ENCODE results near the gene PCBD2.
"Not testable (repeated sequence)": the region's sequence is repeated elsewhere in the genome, so short reads cannot be mapped to it uniquely, and the experiment has no call there.

The PCBD2 gene

GRCh38 chr5:134975078-134975715 is 70.3 kb downstream of the PCBD2 start:
- H3K4me1 ChIP-seq (ENCODE audit: control insufficient read depth in 1 of 2, insufficient read depth in 2 of 2, low read length in 2 of 2) = no peaks in the 10 kb centered on the region
- H3K9me3 ChIP-seq (ENCODE audit: control insufficient read depth in 1 of 2, low read length in 2 of 2) = peaks cover 3 to 14% of the 10 kb centered on the region in 2 donors
- no peak overlapping the region for H3K9ac ChIP-seq (ENCODE audit: low read depth in 1 of 2, low read length in 2 of 2)
- no peak overlapping the region for H3K27ac ChIP-seq (ENCODE audit: low read depth, low read length)
- no peaks in the 10 kb centered on the region for H3K27me3 ChIP-seq (ENCODE audit: control insufficient read depth in 1 of 2, insufficient read depth in 2 of 2, low read length in 2 of 2)
- H3K36me3 ChIP-seq (ENCODE audit: control insufficient read depth in 1 of 2, insufficient read depth in 2 of 2, low read length in 2 of 2) = peaks cover 0 to 11% of the 10 kb centered on the region in 2 donors
- H3K4me3 ChIP-seq (ENCODE audit: low read depth in 1 of 2, low read length in 2 of 2) = no peak overlapping the region

GRCh38 chr5:134975843-134976242 is 70.9 kb downstream of the PCBD2 start:
- Histone ChIP-seq H3K9ac (ENCODE audit: low read depth in 1 of 2, low read length in 2 of 2) (no peak overlapping the region), H3K4me3 (ENCODE audit: low read depth in 1 of 2, low read length in 2 of 2) (no peak overlapping the region), H3K36me3 (ENCODE audit: control insufficient read depth in 1 of 2, insufficient read depth in 2 of 2, low read length in 2 of 2) (peaks cover 0 to 11% of the 10 kb centered on the region in 2 donors), H3K4me1 (ENCODE audit: control insufficient read depth in 1 of 2, insufficient read depth in 2 of 2, low read length in 2 of 2) (no peaks in the 10 kb centered on the region), H3K27ac (ENCODE audit: low read depth, low read length) (no peak overlapping the region), H3K9me3 (ENCODE audit: control insufficient read depth in 1 of 2, low read length in 2 of 2) (peaks cover 3 to 14% of the 10 kb centered on the region in 2 donors), H3K27me3 (ENCODE audit: control insufficient read depth in 1 of 2, insufficient read depth in 2 of 2, low read length in 2 of 2) (no peaks in the 10 kb centered on the region)

- H3K36me3 ChIP-seq (ENCODE audit: control insufficient read depth in 1 of 2, insufficient read depth in 2 of 2, low read length in 2 of 2) = peaks cover 0 to 11% of the 10 kb centered on the region in 2 donors
These were observed 71.9 kb downstream of the PCBD2 start for GRCh38 chr5:134976841-134977240.

GRCh38 chr5:134979416-134979815 is 74.5 kb downstream of the PCBD2 start:
- Histone ChIP-seq H3K27me3 (ENCODE audit: control insufficient read depth in 1 of 2, insufficient read depth in 2 of 2, low read length in 2 of 2) (no peaks in the 10 kb centered on the region), H3K9ac (ENCODE audit: low read depth in 1 of 2, low read length in 2 of 2) (no peak overlapping the region), H3K4me3 (ENCODE audit: low read depth in 1 of 2, low read length in 2 of 2) (no peak overlapping the region), H3K4me1 (ENCODE audit: control insufficient read depth in 1 of 2, insufficient read depth in 2 of 2, low read length in 2 of 2) (no peaks in the 10 kb centered on the region), H3K9me3 (ENCODE audit: control insufficient read depth in 1 of 2, low read length in 2 of 2) (peaks cover 16 to 19% of the 10 kb centered on the region in 2 donors), H3K36me3 (ENCODE audit: control insufficient read depth in 1 of 2, insufficient read depth in 2 of 2, low read length in 2 of 2) (peaks cover 0 to 9% of the 10 kb centered on the region in 2 donors), H3K27ac (ENCODE audit: low read depth, low read length) (no peak overlapping the region)

More at GRCh38 chr5:134976841-134977240, 71.9 kb downstream of the PCBD2 start:
- Histone ChIP-seq H3K27me3 (ENCODE audit: control insufficient read depth in 1 of 2, insufficient read depth in 2 of 2, low read length in 2 of 2) (no peaks in the 10 kb centered on the region), H3K4me3 (ENCODE audit: low read depth in 1 of 2, low read length in 2 of 2) (no peak overlapping the region), H3K9me3 (ENCODE audit: control insufficient read depth in 1 of 2, low read length in 2 of 2) (peaks cover 6 to 16% of the 10 kb centered on the region in 2 donors), H3K9ac (ENCODE audit: low read depth in 1 of 2, low read length in 2 of 2) (no peak overlapping the region), H3K27ac (ENCODE audit: low read depth, low read length) (no peak overlapping the region), H3K4me1 (ENCODE audit: control insufficient read depth in 1 of 2, insufficient read depth in 2 of 2, low read length in 2 of 2) (no peaks in the 10 kb centered on the region)

- peaks cover 15 to 16% of the 10 kb centered on the region in 2 donors for H3K9me3 ChIP-seq (ENCODE audit: control insufficient read depth in 1 of 2, low read length in 2 of 2)
- H3K36me3 ChIP-seq (ENCODE audit: control insufficient read depth in 1 of 2, insufficient read depth in 2 of 2, low read length in 2 of 2) = peaks cover 0 to 1% of the 10 kb centered on the region in 2 donors
- H3K27ac ChIP-seq (ENCODE audit: low read depth, low read length) = no peak overlapping the region
- no peaks in the 10 kb centered on the region for H3K27me3 ChIP-seq (ENCODE audit: control insufficient read depth in 1 of 2, insufficient read depth in 2 of 2, low read length in 2 of 2)
- H3K4me1 ChIP-seq (ENCODE audit: control insufficient read depth in 1 of 2, insufficient read depth in 2 of 2, low read length in 2 of 2) = no peaks in the 10 kb centered on the region
- no peak overlapping the region for H3K9ac ChIP-seq (ENCODE audit: low read depth in 1 of 2, low read length in 2 of 2)
- H3K4me3 ChIP-seq (ENCODE audit: low read depth in 1 of 2, low read length in 2 of 2) = no peak overlapping the region
These were observed 77.3 kb downstream of the PCBD2 start for GRCh38 chr5:134982230-134982629.

GRCh38 chr5:134989266-134989830 is 84.4 kb downstream of the PCBD2 start:
- Histone ChIP-seq H3K4me1 (ENCODE audit: control insufficient read depth in 1 of 2, insufficient read depth in 2 of 2, low read length in 2 of 2) (no peaks in the 10 kb centered on the region), H3K4me3 (ENCODE audit: low read depth in 1 of 2, low read length in 2 of 2) (no peak overlapping the region), H3K27ac (ENCODE audit: low read depth, low read length) (no peak overlapping the region), H3K9ac (ENCODE audit: low read depth in 1 of 2, low read length in 2 of 2) (no peak overlapping the region), H3K27me3 (ENCODE audit: control insufficient read depth in 1 of 2, insufficient read depth in 2 of 2, low read length in 2 of 2) (no peaks in the 10 kb centered on the region), H3K36me3 (ENCODE audit: control insufficient read depth in 1 of 2, insufficient read depth in 2 of 2, low read length in 2 of 2) (no peaks in the 10 kb centered on the region), H3K9me3 (ENCODE audit: control insufficient read depth in 1 of 2, low read length in 2 of 2) (no peaks in the 10 kb centered on the region)

- H3K9me3 ChIP-seq (ENCODE audit: control insufficient read depth in 1 of 2, low read length in 2 of 2); H3K36me3 ChIP-seq (ENCODE audit: control insufficient read depth in 1 of 2, insufficient read depth in 2 of 2, low read length in 2 of 2); H3K4me3 ChIP-seq (ENCODE audit: low read depth in 1 of 2, low read length in 2 of 2); H3K27ac ChIP-seq (ENCODE audit: low read depth, low read length); H3K4me1 ChIP-seq (ENCODE audit: control insufficient read depth in 1 of 2, insufficient read depth in 2 of 2, low read length in 2 of 2); H3K9ac ChIP-seq (ENCODE audit: low read depth in 1 of 2, low read length in 2 of 2); H3K27me3 ChIP-seq (ENCODE audit: control insufficient read depth in 1 of 2, insufficient read depth in 2 of 2, low read length in 2 of 2): not testable (repeated sequence)
These were observed 85.3 kb downstream of the PCBD2 start for GRCh38 chr5:134990183-134990582.

- Histone ChIP-seq H3K9ac (ENCODE audit: low read depth in 1 of 2, low read length in 2 of 2) (no peak overlapping the region), H3K27me3 (ENCODE audit: control insufficient read depth in 1 of 2, insufficient read depth in 2 of 2, low read length in 2 of 2) (no peaks in the 10 kb centered on the region), H3K4me3 (ENCODE audit: low read depth in 1 of 2, low read length in 2 of 2) (no peak overlapping the region), H3K36me3 (ENCODE audit: control insufficient read depth in 1 of 2, insufficient read depth in 2 of 2, low read length in 2 of 2) (no peaks in the 10 kb centered on the region), H3K4me1 (ENCODE audit: control insufficient read depth in 1 of 2, insufficient read depth in 2 of 2, low read length in 2 of 2) (no peaks in the 10 kb centered on the region), H3K27ac (ENCODE audit: low read depth, low read length) (no peak overlapping the region), H3K9me3 (ENCODE audit: control insufficient read depth in 1 of 2, low read length in 2 of 2) (no peaks in the 10 kb centered on the region)
These were observed 87.2 kb downstream of the PCBD2 start for GRCh38 chr5:134992148-134992547.

GRCh38 chr5:134993161-134993560 is 88.2 kb downstream of the PCBD2 start:
- H3K9me3 ChIP-seq (ENCODE audit: control insufficient read depth in 1 of 2, low read length in 2 of 2) = no peaks in the 10 kb centered on the region
- no peaks in the 10 kb centered on the region for H3K4me1 ChIP-seq (ENCODE audit: control insufficient read depth in 1 of 2, insufficient read depth in 2 of 2, low read length in 2 of 2)
- H3K4me3 ChIP-seq (ENCODE audit: low read depth in 1 of 2, low read length in 2 of 2) = no peak overlapping the region
- H3K36me3 ChIP-seq (ENCODE audit: control insufficient read depth in 1 of 2, insufficient read depth in 2 of 2, low read length in 2 of 2) = no peaks in the 10 kb centered on the region
- no peak overlapping the region for H3K27ac ChIP-seq (ENCODE audit: low read depth, low read length)
- H3K27me3 ChIP-seq (ENCODE audit: control insufficient read depth in 1 of 2, insufficient read depth in 2 of 2, low read length in 2 of 2) = no peaks in the 10 kb centered on the region
- H3K9ac ChIP-seq (ENCODE audit: low read depth in 1 of 2, low read length in 2 of 2) = no peak overlapping the region

- no peaks in the 10 kb centered on the region for H3K4me1 ChIP-seq (ENCODE audit: control insufficient read depth in 1 of 2, insufficient read depth in 2 of 2, low read length in 2 of 2)
- no peaks in the 10 kb centered on the region for H3K36me3 ChIP-seq (ENCODE audit: control insufficient read depth in 1 of 2, insufficient read depth in 2 of 2, low read length in 2 of 2)
- H3K27ac ChIP-seq (ENCODE audit: low read depth, low read length) = no peak overlapping the region
- H3K27me3 ChIP-seq (ENCODE audit: control insufficient read depth in 1 of 2, insufficient read depth in 2 of 2, low read length in 2 of 2) = no peaks in the 10 kb centered on the region
- H3K9me3 ChIP-seq (ENCODE audit: control insufficient read depth in 1 of 2, low read length in 2 of 2) = no peaks in the 10 kb centered on the region
- no peak overlapping the region for H3K4me3 ChIP-seq (ENCODE audit: low read depth in 1 of 2, low read length in 2 of 2)
- H3K9ac ChIP-seq (ENCODE audit: low read depth in 1 of 2, low read length in 2 of 2) = no peak overlapping the region
These were observed 89.7 kb downstream of the PCBD2 start for GRCh38 chr5:134994560-134995156.
